BLaER1 (cell line): ENCODE data around the gene PAFAH2.
"Not testable (repeated sequence)": the region's sequence is repeated elsewhere in the genome, so short reads cannot be mapped to it uniquely, and the experiment has no call there.

Source experiments
- H3K27ac ChIP-seq: shearing (Covaris generic); formaldehyde crosslinking; 2 replicates; pipeline ENCODE4 v1.8.1; 2022
- H3K27me3 ChIP-seq: shearing (Covaris generic); formaldehyde crosslinking; 2 replicates; pipeline ENCODE4 v1.8.1; 2022
- H3K36me3 ChIP-seq: shearing (Covaris generic); formaldehyde crosslinking; 2 replicates; pipeline ENCODE4 v1.8.1; 2022
- H3K4me1 ChIP-seq: shearing (Covaris generic); formaldehyde crosslinking; 2 replicates; pipeline ENCODE4 v1.8.1; 2022
- H3K4me2 ChIP-seq: shearing (Covaris generic); formaldehyde crosslinking; 2 replicates; pipeline ENCODE4 v1.8.1; 2022
- H3K4me3 ChIP-seq: shearing (Covaris generic); formaldehyde crosslinking; 2 replicates; pipeline ENCODE4 v1.8.1; 2022
- H3K9ac ChIP-seq: shearing (Covaris generic); formaldehyde crosslinking; 2 replicates; pipeline ENCODE4 v1.8.1; 2022
- H3K9me3 ChIP-seq: shearing (Covaris generic); formaldehyde crosslinking; 2 replicates; pipeline ENCODE4 v1.8.1; 2022
- H4K20me1 ChIP-seq: shearing (Covaris generic); formaldehyde crosslinking; 2 replicates; pipeline ENCODE4 v1.8.1; 2022
- Cebpa-rat ChIP-seq: shearing (Covaris generic); IDR thresholded peaks from 2 replicates; pipeline ENCODE4 v1.8.1; 2022

Gene PAFAH2

GRCh38 chr1:25967308-25967707 is 30.6 kb downstream of the PAFAH2 start:
- Histone ChIP-seq H3K9me3 (no peaks in the 10 kb centered on the region), H3K4me1 (peaks cover 24% of the 10 kb centered on the region), H3K27ac (no peak overlapping the region), H3K4me2 (no peak overlapping the region), H3K36me3 (peaks cover 67% of the 10 kb centered on the region), H4K20me1 (no peaks in the 10 kb centered on the region), H3K27me3 (no peaks in the 10 kb centered on the region), H3K9ac (no peak overlapping the region), H3K4me3 (no peak overlapping the region)
- TF ChIP-seq Cebpa-rat, result no peak

GRCh38 chr1:25959611-25960010 is 38.3 kb downstream of the PAFAH2 start:
- no peak for TF ChIP-seq Cebpa-rat
- peaks cover 6% of the 10 kb centered on the region for H3K4me1 ChIP-seq
- H3K9me3 ChIP-seq, result peaks cover 12% of the 10 kb centered on the region
- H3K4me3 ChIP-seq, result no peak overlapping the region
- H3K9ac ChIP-seq, result no peak overlapping the region
- H3K27me3 ChIP-seq, result no peaks in the 10 kb centered on the region; the same call in 1 of the 2 replicates
- no peak overlapping the region for H3K4me2 ChIP-seq
- H4K20me1 ChIP-seq, result no peaks in the 10 kb centered on the region
- peaks cover 73% of the 10 kb centered on the region for H3K36me3 ChIP-seq
- no peak overlapping the region for H3K27ac ChIP-seq

GRCh38 chr1:25958465-25958864 is 39.4 kb downstream of the PAFAH2 start:
- Histone ChIP-seq H4K20me1 (no peaks in the 10 kb centered on the region), H3K9me3 (peaks cover 12% of the 10 kb centered on the region), H3K4me3 (no peak overlapping the region), H3K9ac (no peak overlapping the region), H3K27ac (no peak overlapping the region), H3K4me1 (peaks cover 6% of the 10 kb centered on the region), H3K36me3 (peaks cover 62% of the 10 kb centered on the region), H3K4me2 (no peak overlapping the region), H3K27me3 (no peaks in the 10 kb centered on the region; the same call in 1 of the 2 replicates)
- no peak for TF ChIP-seq Cebpa-rat

- peaks cover 6% of the 10 kb centered on the region for H3K4me1 ChIP-seq
- H3K27me3 ChIP-seq, result no peaks in the 10 kb centered on the region; the same call in 1 of the 2 replicates
- H3K4me2 ChIP-seq, result no peak overlapping the region
- TF ChIP-seq Cebpa-rat, result no peak
- H3K36me3 ChIP-seq, result peaks cover 33% of the 10 kb centered on the region
- H3K27ac ChIP-seq, result no peak overlapping the region
- no peak overlapping the region for H3K9ac ChIP-seq
- H3K9me3 ChIP-seq, result peaks cover 12% of the 10 kb centered on the region
- H3K4me3 ChIP-seq, result no peak overlapping the region
- no peaks in the 10 kb centered on the region for H4K20me1 ChIP-seq
Measured at GRCh38 chr1:25955553-25955952, 42.3 kb downstream of the PAFAH2 start.

- Histone ChIP-seq H3K4me2 (no peak overlapping the region), H4K20me1 (no peaks in the 10 kb centered on the region), H3K9ac (no peak overlapping the region), H3K9me3 (peaks cover 16% of the 10 kb centered on the region), H3K36me3 (peaks cover 22% of the 10 kb centered on the region), H3K27ac (no peak overlapping the region), H3K4me1 (no peaks in the 10 kb centered on the region), H3K4me3 (no peak overlapping the region), H3K27me3 (no peaks in the 10 kb centered on the region; the same call in 1 of the 2 replicates)
- TF ChIP-seq Cebpa-rat, result no peak
Measured at GRCh38 chr1:25954282-25954938, 43.5 kb downstream of the PAFAH2 start.

- Histone ChIP-seq H3K4me3 (no peak overlapping the region), H3K4me1 (no peaks in the 10 kb centered on the region), H3K27ac (no peak overlapping the region), H3K9me3 (peaks cover 4% of the 10 kb centered on the region; the same call in 1 of the 2 replicates), H3K4me2 (no peak overlapping the region), H4K20me1 (no peaks in the 10 kb centered on the region), H3K9ac (no peak overlapping the region), H3K36me3 (peaks cover 7% of the 10 kb centered on the region), H3K27me3 (no peaks in the 10 kb centered on the region; the same call in 1 of the 2 replicates)
- no peak for TF ChIP-seq Cebpa-rat
Measured at GRCh38 chr1:25952841-25953401, 44.9 kb downstream of the PAFAH2 start.

- H3K4me1 ChIP-seq, result no peaks in the 10 kb centered on the region
- no peaks in the 10 kb centered on the region for H3K27me3 ChIP-seq
- H3K4me3 ChIP-seq, result no peak overlapping the region
- no peaks in the 10 kb centered on the region for H4K20me1 ChIP-seq
- no peak for TF ChIP-seq Cebpa-rat
- H3K4me2 ChIP-seq, result no peak overlapping the region
- no peak overlapping the region for H3K27ac ChIP-seq
- no peak overlapping the region for H3K9ac ChIP-seq
- no peaks in the 10 kb centered on the region for H3K36me3 ChIP-seq
- peaks cover 18% of the 10 kb centered on the region for H3K9me3 ChIP-seq
Measured at GRCh38 chr1:25948641-25949040, 49.2 kb downstream of the PAFAH2 start.

GRCh38 chr1:25947027-25947426 is 50.8 kb downstream of the PAFAH2 start:
- Histone ChIP-seq H3K9me3 (peaks cover 35% of the 10 kb centered on the region), H3K27me3 (no peaks in the 10 kb centered on the region), H3K9ac (no peak overlapping the region), H3K4me1 (no peaks in the 10 kb centered on the region), H3K27ac (no peak overlapping the region), H4K20me1 (no peaks in the 10 kb centered on the region), H3K36me3 (no peaks in the 10 kb centered on the region), H3K4me2 (no peak overlapping the region), H3K4me3 (no peak overlapping the region)
- no peak for TF ChIP-seq Cebpa-rat

GRCh38 chr1:25945761-25946160 is 52.1 kb downstream of the PAFAH2 start:
- Histone ChIP-seq H3K9me3 (peaks cover 36% of the 10 kb centered on the region), H3K36me3 (no peaks in the 10 kb centered on the region), H3K4me1 (no peaks in the 10 kb centered on the region), H3K4me3 (no peak overlapping the region), H3K27ac (no peak overlapping the region), H3K9ac (no peak overlapping the region), H3K4me2 (no peak overlapping the region), H3K27me3 (no peaks in the 10 kb centered on the region), H4K20me1 (no peaks in the 10 kb centered on the region)
- TF ChIP-seq Cebpa-rat, result no peak

- H3K9ac ChIP-seq, result no peak overlapping the region
- no peaks in the 10 kb centered on the region for H4K20me1 ChIP-seq
- TF ChIP-seq Cebpa-rat, result no peak
- no peaks in the 10 kb centered on the region for H3K36me3 ChIP-seq
- H3K9me3 ChIP-seq, result peaks cover 33% of the 10 kb centered on the region
- no peak overlapping the region for H3K27ac ChIP-seq
- H3K4me2 ChIP-seq, result no peak overlapping the region
- no peak overlapping the region for H3K4me3 ChIP-seq
- no peaks in the 10 kb centered on the region for H3K4me1 ChIP-seq
- no peaks in the 10 kb centered on the region for H3K27me3 ChIP-seq
Measured at GRCh38 chr1:25944986-25945385, 52.9 kb downstream of the PAFAH2 start.

GRCh38 chr1:25943511-25943910 is 54.4 kb downstream of the PAFAH2 start:
- not testable (repeated sequence) for H3K4me1 ChIP-seq, H4K20me1 ChIP-seq, H3K4me2 ChIP-seq, H3K9ac ChIP-seq, H3K36me3 ChIP-seq, H3K27ac ChIP-seq, H3K27me3 ChIP-seq, H3K4me3 ChIP-seq
- H3K9me3 ChIP-seq, result peaks cover 32% of the 10 kb centered on the region
